Right atrium auricular region (tissue), 2 donors: Measurements from ENCODE around the gene MORN2. TPM values are rescaled to one million over a fixed set of nuclear protein-coding genes. Genes with fewer than 3 reads are reported as not detected.

Experiments used
- DNase-seq: peaks from one replicate; pipeline ENCODE4 v3.0.0-alpha.2; 2019; ENCODE audit warnings: low spot score
- H3K27ac ChIP-seq, 2 donors: fragments of 200-600 bp; sonication (generic); 1 replicate in 1 of 2; 2 replicates in 1 of 2; pipeline ENCODE4 v1.5.1; 2016 to 2019
- H3K27me3 ChIP-seq, 2 donors: fragments of 200-600 bp; sonication (generic); one replicate each; pipeline versions ENCODE4 v1.5.1 to v1.6.0; 2017 to 2019
- H3K36me3 ChIP-seq: fragments of 200-600 bp; sonication (generic); one replicate; pipeline ENCODE4 v1.5.1; 2016
- H3K4me1 ChIP-seq, 2 donors: fragments of 200-600 bp; sonication (generic); one replicate each; pipeline versions ENCODE4 v1.5.1 to v1.6.0; 2017 to 2019
- H3K4me3 ChIP-seq, 2 donors: fragments of 200-600 bp; sonication (generic); 1 replicate in 1 of 2; 2 replicates in 1 of 2; pipeline ENCODE4 v1.5.1; 2017 to 2019; ENCODE audit warnings: mild to moderate bottlenecking in 1 of 2, moderate library complexity in 1 of 2
- H3K9me3 ChIP-seq, 2 donors: fragments of 200-600 bp; sonication (generic); one replicate each; pipeline ENCODE4 v1.5.1; 2019
- total RNA-seq, 2 donors: library from RNA; depleted of rRNA; stranded (reverse); fragments of >200 nt; gene quantifications; one replicate each; pipeline ENCODE4 v1.1.0, GENCODE V29; 2016
- TF ChIP-seq, protein P1 (sequence below), 2 donors: fragments of 200-600 bp; sonication (generic); IDR thresholded peaks; one replicate each; pipeline ENCODE4 v1.5.1; 2019; ENCODE audit warnings: antibody characterized with exemption in 2 of 2

MORN2 gene
- total RNA-seq, 2 donors from 2014 or later: 14.8 to 18.4 TPM

DNA sequence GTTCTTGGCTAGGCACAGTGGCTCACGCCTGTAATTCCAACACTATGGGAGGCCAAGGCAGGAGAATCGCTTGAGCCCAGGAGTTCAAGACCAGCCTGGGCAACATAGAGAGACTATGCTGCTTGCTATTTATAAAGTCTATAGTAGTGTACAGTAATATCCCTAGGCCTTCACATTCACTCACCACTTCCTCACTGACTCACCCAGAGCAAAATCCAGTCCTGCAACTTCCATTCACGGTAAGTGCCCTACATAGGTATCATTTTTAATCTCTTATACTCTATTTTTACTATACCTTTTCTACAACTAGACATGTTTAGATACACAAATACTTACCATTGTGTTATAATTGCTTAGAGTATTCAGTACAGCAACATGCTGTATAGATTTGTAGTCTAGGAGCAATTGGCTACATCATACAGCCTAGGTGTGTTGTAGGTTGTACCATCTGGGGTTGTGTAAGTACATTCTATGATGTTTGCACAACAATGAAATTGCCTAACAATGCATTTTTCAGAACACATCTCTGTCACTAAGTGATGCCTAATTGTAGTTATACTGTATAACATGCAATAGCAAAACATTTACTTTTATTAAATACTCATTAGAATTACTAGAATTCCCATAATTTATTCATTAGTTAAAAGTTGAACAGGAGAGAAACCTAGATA is 8.9 kb upstream of the MORN2 start:
- Histone ChIP-seq H3K27ac (no peak overlapping the region), H3K27me3 (no peaks in the 10 kb centered on the region), H3K4me3 (no peak overlapping the region), H3K9me3 (peaks cover 0 to 5% of the 10 kb centered on the region in 2 donors), H3K4me1 (no peaks in the 10 kb centered on the region), H3K36me3 (peaks cover 5% of the 10 kb centered on the region)
- no peak for DNase-seq
- TF ChIP-seq, protein P1, sequence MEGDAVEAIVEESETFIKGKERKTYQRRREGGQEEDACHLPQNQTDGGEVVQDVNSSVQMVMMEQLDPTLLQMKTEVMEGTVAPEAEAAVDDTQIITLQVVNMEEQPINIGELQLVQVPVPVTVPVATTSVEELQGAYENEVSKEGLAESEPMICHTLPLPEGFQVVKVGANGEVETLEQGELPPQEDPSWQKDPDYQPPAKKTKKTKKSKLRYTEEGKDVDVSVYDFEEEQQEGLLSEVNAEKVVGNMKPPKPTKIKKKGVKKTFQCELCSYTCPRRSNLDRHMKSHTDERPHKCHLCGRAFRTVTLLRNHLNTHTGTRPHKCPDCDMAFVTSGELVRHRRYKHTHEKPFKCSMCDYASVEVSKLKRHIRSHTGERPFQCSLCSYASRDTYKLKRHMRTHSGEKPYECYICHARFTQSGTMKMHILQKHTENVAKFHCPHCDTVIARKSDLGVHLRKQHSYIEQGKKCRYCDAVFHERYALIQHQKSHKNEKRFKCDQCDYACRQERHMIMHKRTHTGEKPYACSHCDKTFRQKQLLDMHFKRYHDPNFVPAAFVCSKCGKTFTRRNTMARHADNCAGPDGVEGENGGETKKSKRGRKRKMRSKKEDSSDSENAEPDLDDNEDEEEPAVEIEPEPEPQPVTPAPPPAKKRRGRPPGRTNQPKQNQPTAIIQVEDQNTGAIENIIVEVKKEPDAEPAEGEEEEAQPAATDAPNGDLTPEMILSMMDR (IDR thresholded peaks at IDR 0.05): no peak

DNA sequence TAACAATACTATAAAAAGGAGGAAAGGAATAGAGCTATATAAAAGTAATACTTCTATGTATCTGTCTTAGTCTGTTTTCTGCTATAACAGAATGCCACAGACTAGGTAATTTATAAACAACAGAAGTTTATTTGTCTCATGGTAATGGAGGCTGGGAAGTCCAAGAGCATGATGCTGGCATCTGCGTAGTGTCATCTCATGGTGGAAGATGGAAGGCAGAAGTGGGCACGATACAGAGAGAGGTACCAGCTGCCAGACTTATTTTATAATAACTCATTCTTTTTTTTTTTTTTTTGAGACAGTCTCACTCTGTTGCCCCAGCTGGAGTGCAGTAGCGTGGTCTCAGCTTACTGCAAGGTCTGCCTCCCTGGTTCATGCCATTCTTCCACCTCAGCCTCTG is 4.3 kb upstream of the MORN2 start:
- TF ChIP-seq, protein P1 (IDR thresholded peaks at IDR 0.05): no peak
- no peaks in the 10 kb centered on the region for H3K36me3 ChIP-seq
- peaks cover 0 to 10% of the 10 kb centered on the region in 2 donors for H3K9me3 ChIP-seq

DNA sequence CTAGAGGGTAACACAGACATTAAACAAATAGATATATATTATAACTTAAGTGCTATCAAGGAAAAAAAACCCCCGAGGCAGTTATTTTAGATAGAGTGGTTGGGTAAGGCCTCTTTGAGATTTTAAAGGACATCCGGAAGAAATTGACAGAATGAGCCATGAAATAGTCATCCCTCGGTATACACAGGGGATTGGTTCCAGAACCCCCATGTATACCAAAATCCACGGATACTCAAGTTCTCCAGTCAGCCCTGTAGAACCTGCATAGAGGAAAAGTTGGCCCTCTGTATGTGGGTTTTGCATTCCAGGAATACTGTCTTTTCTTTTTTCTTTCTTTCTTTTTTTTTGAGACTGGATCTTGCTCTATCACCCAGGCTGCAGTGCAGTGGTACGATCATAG is 2.0 kb upstream of the MORN2 start:
- Histone ChIP-seq H3K4me3 (no peak overlapping the region), H3K4me1 (peaks cover 0 to 18% of the 10 kb centered on the region in 2 donors), H3K9me3 (peaks cover 0 to 10% of the 10 kb centered on the region in 2 donors), H3K27me3 (no peaks in the 10 kb centered on the region), H3K27ac (no peak overlapping the region), H3K36me3 (no peaks in the 10 kb centered on the region)
- TF ChIP-seq, protein P1 (IDR thresholded peaks at IDR 0.05): no peak
- no peak for DNase-seq

More for the DNA sequence above, 4.3 kb upstream of the MORN2 start:
- Histone ChIP-seq H3K27ac (no peak overlapping the region), H3K4me1 (peaks cover 0 to 12% of the 10 kb centered on the region in 2 donors), H3K27me3 (no peaks in the 10 kb centered on the region), H3K4me3 (no peak overlapping the region)
- DNase-seq: no peak

DNA sequence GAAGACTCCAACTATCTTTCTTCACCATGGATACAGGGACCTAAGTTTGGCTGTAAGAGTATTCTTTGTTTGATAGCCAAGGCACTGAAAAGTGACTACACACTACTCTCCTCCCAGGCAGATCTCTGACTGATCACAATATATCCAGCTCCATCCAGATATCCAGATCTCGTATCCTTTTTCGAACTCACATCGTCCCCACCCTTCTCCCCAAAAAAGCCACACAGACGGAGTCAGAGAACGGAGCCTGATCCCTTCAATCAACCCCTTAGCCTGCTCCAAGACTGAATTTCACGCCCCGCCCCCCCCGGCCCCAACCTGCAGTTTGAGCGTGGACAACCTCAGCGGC is 575 bp upstream of the MORN2 start:
- TF ChIP-seq, protein P1 (IDR thresholded peaks at IDR 0.05): no peak
- peak overlapping the region; percentile 64 to 70 for H3K4me3 ChIP-seq
- H3K27me3 ChIP-seq: no peaks in the 10 kb centered on the region
- H3K9me3 ChIP-seq: peaks cover 0 to 5% of the 10 kb centered on the region in 2 donors
- peaks cover 0 to 18% of the 10 kb centered on the region in 2 donors for H3K4me1 ChIP-seq
- H3K36me3 ChIP-seq: no peaks in the 10 kb centered on the region
- DNase-seq: no peak
- peak overlapping the region; percentile 64 to 68 for H3K27ac ChIP-seq

DNA sequence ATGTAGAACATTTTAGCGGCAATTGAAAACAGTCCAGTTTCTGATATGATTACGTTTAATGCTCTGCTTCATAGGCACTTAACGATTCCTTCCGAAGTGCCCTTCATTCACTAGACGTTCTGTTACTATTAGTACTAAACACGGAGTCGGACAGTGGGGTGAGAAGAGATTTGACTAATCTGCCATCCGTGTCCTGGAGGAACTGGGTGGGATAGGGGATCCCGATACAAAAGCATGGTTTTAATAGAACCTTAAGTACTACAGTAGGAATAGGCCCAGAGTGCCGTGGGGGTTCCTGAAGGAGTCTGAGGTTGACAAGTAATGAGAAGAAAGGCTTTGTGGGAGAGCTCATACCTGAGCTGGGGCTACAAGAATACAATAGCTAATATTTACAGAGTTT is 631 bp downstream of the MORN2 start:
- no peaks in the 10 kb centered on the region for H3K27me3 ChIP-seq
- H3K4me3 ChIP-seq: peak overlapping the region; percentile 64 to 70
- peaks cover 0 to 18% of the 10 kb centered on the region in 2 donors for H3K4me1 ChIP-seq
- H3K9me3 ChIP-seq: peaks cover 0 to 5% of the 10 kb centered on the region in 2 donors
- no peak overlapping the region for H3K27ac ChIP-seq
- TF ChIP-seq, protein P1 (IDR thresholded peaks at IDR 0.05): no peak
- H3K36me3 ChIP-seq: peaks cover 7% of the 10 kb centered on the region
- no peak for DNase-seq

DNA sequence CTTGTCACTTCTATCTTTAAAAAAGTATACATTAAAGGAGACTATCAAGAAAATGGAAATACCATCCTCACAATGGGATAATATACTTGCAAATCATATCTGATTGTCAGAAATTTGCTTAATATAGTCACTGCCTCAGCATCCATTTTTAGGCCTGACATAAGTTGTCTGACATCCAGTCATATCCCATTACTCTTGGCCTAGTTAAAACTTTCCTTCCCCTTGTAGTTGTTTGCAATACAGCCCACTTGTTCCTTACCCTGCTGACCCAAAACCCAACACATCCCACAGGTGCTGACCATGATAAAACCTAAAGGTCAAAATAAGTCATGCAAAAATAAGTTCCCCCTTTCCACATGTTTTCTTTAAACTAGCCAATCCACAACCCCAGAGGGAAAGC is 10.3 kb downstream of the MORN2 start:
- no peak for DNase-seq
- H3K36me3 ChIP-seq: peaks cover 3% of the 10 kb centered on the region
- H3K27ac ChIP-seq: no peak overlapping the region
- no peaks in the 10 kb centered on the region for H3K27me3 ChIP-seq
- TF ChIP-seq, protein P1 (IDR thresholded peaks at IDR 0.05): no peak
- H3K9me3 ChIP-seq: no peaks in the 10 kb centered on the region
- no peak overlapping the region for H3K4me3 ChIP-seq
- H3K4me1 ChIP-seq: no peaks in the 10 kb centered on the region
